AG04450 (cell line): Measurements from ENCODE around the gene HOXB7. TPM values are rescaled to one million over a fixed set of nuclear protein-coding genes. Genes with fewer than 3 reads are reported as not detected.
A peak's percentile ranks its signal among the peaks of the same experiment; 100 is the strongest.

Experiments used
- CTCF ChIA-PET: fragments of 300-600, 350-600 bp; formaldehyde crosslinking; extraction: SDS; loops from one replicate; lab custom pipeline; 2022; ENCODE audit warnings: antibody characterized with exemption, inconsistent platforms; lab: Charles Lee
- POLR2A ChIA-PET: fragments of 350-600 bp; formaldehyde crosslinking; extraction: SDS; loops from one replicate; lab custom pipeline; 2021; ENCODE audit warnings: antibody characterized with exemption, inconsistent platforms; lab: Yijun Ruan, JAX
- DNase-seq: peaks from one replicate; pipeline ENCODE4 v3.0.0-alpha.2; 2011; ENCODE audit warnings: low read depth, low spot score
- H3K27ac ChIP-seq: one replicate; pipeline ENCODE4 v1.5.1; 2012; ENCODE audit warnings: low read depth, low read length, control low read depth
- H3K27me3 ChIP-seq: one replicate; pipeline ENCODE4 v1.6.0; 2012; ENCODE audit warnings: low read length; ENCODE audit not compliant: control insufficient read depth, insufficient read depth
- H3K4me3 ChIP-seq: 2 replicates; pipeline ENCODE4 v1.5.1; 2011; ENCODE audit warnings: mild to moderate bottlenecking, low read depth, low read length, control low read depth
- H3K9me3 ChIP-seq: 2 replicates; pipeline ENCODE4 v1.5.1; 2012; ENCODE audit warnings: low read length; ENCODE audit not compliant: control insufficient read depth, insufficient read depth
- polyA plus RNA-seq: library from polyadenylated mRNA; depleted of rRNA; stranded (reverse); fragments of >200 nt; gene quantifications from 2 replicates; pipeline ENCODE4 v1.2.3, GENCODE V29; 2011
- TF ChIP-seq, protein P1 (sequence below): IDR thresholded peaks from 2 replicates; pipeline ENCODE4 v1.5.1; 2011; ENCODE audit warnings: low read depth, low read length, control low read depth, inconsistent platforms

The HOXB7 gene
- polyA plus RNA-seq, 1 experiment, result 11.3 TPM

DNA sequence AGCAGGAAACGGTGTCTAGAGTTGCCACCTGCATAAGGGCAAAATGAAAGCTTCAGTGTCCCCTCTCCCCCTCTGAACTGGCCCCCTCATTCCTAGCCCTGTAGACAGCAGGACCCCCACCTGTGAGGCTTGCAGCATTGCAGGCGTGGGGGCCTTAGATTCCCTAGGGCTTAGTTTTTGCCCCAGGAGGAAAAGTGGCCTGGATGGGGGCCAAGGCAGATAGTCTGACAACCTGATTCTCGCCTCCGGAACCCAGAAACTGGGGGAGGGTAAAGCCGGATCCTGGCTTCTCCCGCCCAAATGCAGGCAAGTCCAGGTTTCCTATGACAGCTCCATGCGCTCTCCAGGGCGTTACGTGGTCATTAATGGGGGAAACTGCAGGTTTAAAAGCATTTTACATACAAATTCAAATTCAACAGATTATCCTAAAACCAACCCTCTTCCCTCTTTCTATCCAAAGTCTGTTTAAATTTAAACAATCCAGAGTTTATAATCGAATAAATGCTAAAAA, 5.4 kb downstream of the HOXB7 start:
- H3K27me3 ChIP-seq, result peaks cover 3% of the 10 kb centered on the region
- TF ChIP-seq, protein P1, sequence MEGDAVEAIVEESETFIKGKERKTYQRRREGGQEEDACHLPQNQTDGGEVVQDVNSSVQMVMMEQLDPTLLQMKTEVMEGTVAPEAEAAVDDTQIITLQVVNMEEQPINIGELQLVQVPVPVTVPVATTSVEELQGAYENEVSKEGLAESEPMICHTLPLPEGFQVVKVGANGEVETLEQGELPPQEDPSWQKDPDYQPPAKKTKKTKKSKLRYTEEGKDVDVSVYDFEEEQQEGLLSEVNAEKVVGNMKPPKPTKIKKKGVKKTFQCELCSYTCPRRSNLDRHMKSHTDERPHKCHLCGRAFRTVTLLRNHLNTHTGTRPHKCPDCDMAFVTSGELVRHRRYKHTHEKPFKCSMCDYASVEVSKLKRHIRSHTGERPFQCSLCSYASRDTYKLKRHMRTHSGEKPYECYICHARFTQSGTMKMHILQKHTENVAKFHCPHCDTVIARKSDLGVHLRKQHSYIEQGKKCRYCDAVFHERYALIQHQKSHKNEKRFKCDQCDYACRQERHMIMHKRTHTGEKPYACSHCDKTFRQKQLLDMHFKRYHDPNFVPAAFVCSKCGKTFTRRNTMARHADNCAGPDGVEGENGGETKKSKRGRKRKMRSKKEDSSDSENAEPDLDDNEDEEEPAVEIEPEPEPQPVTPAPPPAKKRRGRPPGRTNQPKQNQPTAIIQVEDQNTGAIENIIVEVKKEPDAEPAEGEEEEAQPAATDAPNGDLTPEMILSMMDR, result no peak
- CTCF ChIA-PET, result interaction anchor here (1.0 kb wide), 1 partner anchor 12 kb away, joined by 3 read pairs; the partner anchor contains the start of gene HOXB5

DNA sequence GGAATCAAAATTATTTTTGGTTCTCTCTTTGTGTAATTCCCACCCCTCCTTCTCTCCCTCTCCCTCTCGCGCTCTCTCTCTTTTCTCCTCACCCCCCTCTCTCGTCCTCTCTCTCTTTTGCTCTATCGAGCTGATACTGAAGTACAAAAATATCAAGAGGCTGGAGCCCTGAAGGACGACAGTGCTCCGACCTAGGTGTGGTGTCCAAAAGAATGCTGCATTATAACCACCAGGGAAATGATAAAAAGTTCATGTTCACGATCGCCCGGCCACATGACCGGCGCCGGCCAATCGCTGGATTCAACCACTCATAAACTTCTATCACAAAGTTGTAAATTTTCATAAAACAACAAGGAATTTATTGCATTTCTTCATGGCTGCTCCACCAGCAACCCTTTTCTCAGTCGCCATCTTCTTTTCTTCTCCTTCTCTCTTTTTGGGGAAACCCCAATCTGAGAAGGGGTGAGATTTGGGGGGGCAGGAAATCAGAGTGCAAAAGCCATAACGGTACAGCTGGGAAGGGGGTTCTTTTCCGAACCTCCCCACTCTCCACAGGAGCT, 6.0 kb downstream of the HOXB7 start, which contains the start of gene HOXB6:
Gene HOXB6, minus strand, starts transcription at position 217 of the 560 bp plus-strand sequence. CDS start 6,836 bp downstream, outside the sequence.
- CTCF ChIA-PET, result interaction anchor here (0.7 to 1.0 kb wide), 2 partner anchors 12 to 268 kb away, joined by 3 to 4 read pairs; partner anchors contain the start of gene HOXB5
- H3K9me3 ChIP-seq, result peaks cover 4% of the 10 kb centered on the region; the same call in 1 of the 2 replicates
- H3K27ac ChIP-seq, result no peak within 1 kb of the TSS
- peak within 1 kb of the TSS; percentile 31 for H3K4me3 ChIP-seq
- POLR2A ChIA-PET, result no interaction called here
- TF ChIP-seq, protein P1, result no peak
- DNase-seq, result no peak
- peaks cover 3% of the 10 kb centered on the region for H3K27me3 ChIP-seq

More for the DNA sequence above, 5.4 kb downstream of the HOXB7 start:
- POLR2A ChIA-PET, result no interaction called here
- no peak for DNase-seq
- Histone ChIP-seq H3K27ac (no peak overlapping the region), H3K4me3 (no peak overlapping the region), H3K9me3 (peaks cover 4% of the 10 kb centered on the region; the same call in 1 of the 2 replicates)

DNA sequence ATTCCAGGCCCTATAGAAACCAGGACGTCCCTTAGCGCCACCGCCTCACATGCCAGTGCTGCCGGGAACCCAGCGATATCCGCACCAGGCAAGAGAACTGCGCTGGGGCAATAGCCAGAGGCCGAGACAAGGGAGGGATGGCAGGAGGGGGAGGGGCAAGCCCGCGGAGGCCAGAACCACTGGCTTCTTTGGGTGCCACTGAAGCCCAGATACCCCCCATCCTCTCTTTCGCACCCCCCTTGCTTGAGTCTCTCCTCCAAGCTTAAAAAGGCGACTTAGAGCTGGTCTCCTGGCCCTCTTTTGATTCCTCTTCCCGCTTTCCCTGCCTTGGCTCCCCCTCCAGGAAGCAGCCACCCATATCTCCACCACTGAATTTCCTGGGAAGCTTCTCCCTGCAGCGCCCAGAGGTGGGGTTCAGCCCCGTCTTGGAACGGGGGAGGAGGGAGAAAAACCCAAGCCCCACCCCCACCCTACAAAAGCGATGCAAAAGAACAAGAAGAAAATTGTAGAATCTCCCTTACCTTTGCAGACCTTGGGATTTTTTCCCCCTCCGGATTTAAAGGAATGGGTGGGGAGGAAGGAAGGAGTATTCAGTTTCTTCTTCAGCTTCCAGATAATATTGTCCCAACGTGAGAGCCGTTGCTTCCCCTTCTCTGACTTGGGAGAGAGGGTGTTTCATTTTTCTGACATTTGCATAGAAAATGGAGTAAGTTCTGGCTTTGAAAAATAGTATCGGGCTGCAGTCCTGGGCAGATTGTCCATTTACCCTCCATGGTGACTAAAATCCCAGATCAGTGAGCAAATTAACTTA, 6.7 kb downstream of the HOXB7 start:
- H3K9me3 ChIP-seq, result peaks cover 4% of the 10 kb centered on the region; the same call in 1 of the 2 replicates
- H3K27me3 ChIP-seq, result peaks cover 5% of the 10 kb centered on the region
- POLR2A ChIA-PET, result no interaction called here
- H3K4me3 ChIP-seq, result peak overlapping the region; percentile 31
- TF ChIP-seq, protein P1, result no peak
- CTCF ChIA-PET, result interaction anchor here (0.7 kb wide), 2 partner anchors 136 to 267 kb away, joined by 4 read pairs; no protein-coding TSS in a partner anchor
- no peak overlapping the region for H3K27ac ChIP-seq
- no peak for DNase-seq

GRCh38 chr17:48601539-48602425, 9.0 kb downstream of the HOXB7 start:
- no peak for DNase-seq
- TF ChIP-seq, protein P1, result no peak
- no peak overlapping the region for H3K4me3 ChIP-seq
- ChIA-PET POLR2A (no interaction called here), CTCF (interaction anchor here (0.5 to 1.4 kb wide), 5 partner anchors 14 to 294 kb away, joined by 3 to 6 read pairs (median 3); no protein-coding TSS in a partner anchor)
- H3K27me3 ChIP-seq, result peaks cover 5% of the 10 kb centered on the region
- peaks cover 4% of the 10 kb centered on the region; the same call in 1 of the 2 replicates for H3K9me3 ChIP-seq
- no peak overlapping the region for H3K27ac ChIP-seq
